KOPT-K1 (cell line): ENCODE data around the gene PPP1R18.

Experiments used
- H3K27ac ChIP-seq: fragments of 200-600 bp; sonication (generic); 2 replicates; pipeline ENCODE4 v1.5.1; 2016; ENCODE audit warnings: antibody characterized with exemption, mild to moderate bottlenecking, low read depth, low read length; ENCODE audit not compliant: poor library complexity, severe bottlenecking
- H3K36me3 ChIP-seq: fragments of 200-600 bp; sonication (generic); 2 replicates; pipeline ENCODE4 v1.5.1; 2017; ENCODE audit warnings: antibody characterized with exemption, mild to moderate bottlenecking, low read length, moderate library complexity; ENCODE audit not compliant: insufficient read depth
- H3K9me3 ChIP-seq: fragments of 200-600 bp; sonication (generic); 2 replicates; pipeline ENCODE4 v1.5.1; 2017; ENCODE audit warnings: antibody characterized with exemption, low read length, mild to moderate bottlenecking; ENCODE audit not compliant: insufficient read depth, poor library complexity, severe bottlenecking

PPP1R18 gene

GRCh38 chr6:30643656-30644055 lies 42.8 kb downstream of the PPP1R18 start:
- Histone ChIP-seq H3K27ac (no peak overlapping the region), H3K36me3 (peaks cover 58% of the 10 kb centered on the region), H3K9me3 (no peaks in the 10 kb centered on the region)

GRCh38 chr6:30641048-30641447 lies 45.4 kb downstream of the PPP1R18 start:
- Histone ChIP-seq H3K36me3 (peaks cover 63% of the 10 kb centered on the region), H3K9me3 (no peaks in the 10 kb centered on the region), H3K27ac (peak overlapping the region; percentile 62)

- Histone ChIP-seq H3K36me3 (peaks cover 57% of the 10 kb centered on the region; the same call in 1 of the 2 replicates), H3K9me3 (no peaks in the 10 kb centered on the region), H3K27ac (peak overlapping the region; percentile 62)
Measured at GRCh38 chr6:30640481-30640880, 46.0 kb downstream of the PPP1R18 start.

GRCh38 chr6:30635834-30636233 lies 50.6 kb downstream of the PPP1R18 start:
- no peaks in the 10 kb centered on the region for H3K9me3 ChIP-seq
- no peak overlapping the region for H3K27ac ChIP-seq
- H3K36me3 ChIP-seq, result peaks cover 53% of the 10 kb centered on the region

- Histone ChIP-seq H3K9me3 (no peaks in the 10 kb centered on the region), H3K36me3 (peaks cover 83% of the 10 kb centered on the region), H3K27ac (peak within 1 kb of the TSS; percentile 75)
Measured at GRCh38 chr6:30626484-30627366, 59.7 kb downstream of the PPP1R18 start, which contains the start of gene ATAT1. TSS of gene ATAT1 (plus strand) at chr6:30626874.
